ENCODE data around the gene CNDP1.

DNA sequence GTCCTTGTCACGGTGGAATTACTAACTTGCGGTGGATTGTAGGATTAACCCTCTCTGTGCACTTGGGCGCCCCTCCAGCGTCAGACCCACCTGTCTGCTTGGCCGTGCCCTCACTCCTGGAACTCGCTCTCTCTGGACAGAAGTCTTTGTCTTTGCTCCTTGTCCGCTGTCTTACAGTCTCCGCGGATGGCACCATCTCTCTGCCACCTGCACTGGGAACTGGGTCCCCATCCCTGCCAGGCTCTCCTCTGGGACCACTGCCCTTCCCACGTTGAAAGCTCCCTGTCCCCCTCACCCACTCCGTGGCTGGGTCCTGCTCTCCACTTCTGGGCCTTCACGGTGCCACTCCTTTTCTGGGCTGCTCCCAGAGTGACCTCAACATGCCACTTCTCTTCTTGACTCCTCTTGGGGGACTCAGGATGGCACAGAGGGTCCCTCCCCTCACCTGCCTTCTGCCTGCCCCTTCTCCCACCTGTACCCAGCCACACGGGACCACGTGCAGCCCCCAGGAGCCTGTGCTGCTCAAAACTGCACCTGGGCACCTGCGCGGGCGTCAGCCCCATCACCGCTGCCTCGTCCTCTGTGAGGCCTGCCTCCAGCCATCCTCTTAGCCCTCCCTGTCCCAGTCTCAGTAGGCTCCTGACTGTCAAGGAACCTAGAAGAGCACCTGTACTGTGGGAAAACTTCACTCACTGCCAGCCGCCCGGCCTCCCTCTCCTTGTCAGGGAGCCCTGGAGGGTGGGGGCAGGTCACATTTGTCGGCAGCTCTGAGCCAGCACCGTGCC is 27.0 kb upstream of the CNDP1 start:
- TF ChIP-seq GATA2 (IDR thresholded peaks at IDR 0.05; ENCODE audit: low read depth, low read length) (no peak), GATA3 (IDR thresholded peaks at IDR 0.05; ENCODE audit: low read depth, low read length) (no peak)

Data from SH-SY5Y (cell line).